GM18502 (cell line): Measurements from ENCODE around the gene GTF2IRD1.

Experiments used
- ATAC-seq: cut with Tn5 transposase; IDR thresholded peaks from one replicate; pipeline ENCODE4 v1.9.1; 2021; ENCODE audit warnings: mild to moderate bottlenecking; ENCODE audit not compliant: unreplicated experiment, poor library complexity

The GTF2IRD1 gene

DNA sequence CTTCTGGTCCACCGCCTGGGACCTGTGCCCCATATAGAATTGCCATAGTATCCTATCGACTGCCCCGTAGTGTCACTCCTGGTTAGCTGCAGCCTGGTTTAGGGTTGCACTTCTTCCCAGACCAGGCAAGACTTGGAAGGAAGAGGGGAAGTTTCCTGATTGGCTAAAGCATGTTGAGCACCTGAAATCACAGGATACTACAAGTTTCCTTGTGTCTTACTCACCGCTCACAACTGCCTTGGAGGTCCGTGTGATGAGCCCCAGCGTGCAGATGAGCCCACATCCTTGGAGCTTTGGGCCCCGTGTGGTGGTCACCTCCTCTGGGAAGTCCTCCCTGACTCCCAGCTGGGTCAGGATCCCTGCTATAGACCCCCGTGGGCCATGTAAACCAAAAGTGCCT is 129.9 kb downstream of the GTF2IRD1 start:
- no peak for ATAC-seq

DNA sequence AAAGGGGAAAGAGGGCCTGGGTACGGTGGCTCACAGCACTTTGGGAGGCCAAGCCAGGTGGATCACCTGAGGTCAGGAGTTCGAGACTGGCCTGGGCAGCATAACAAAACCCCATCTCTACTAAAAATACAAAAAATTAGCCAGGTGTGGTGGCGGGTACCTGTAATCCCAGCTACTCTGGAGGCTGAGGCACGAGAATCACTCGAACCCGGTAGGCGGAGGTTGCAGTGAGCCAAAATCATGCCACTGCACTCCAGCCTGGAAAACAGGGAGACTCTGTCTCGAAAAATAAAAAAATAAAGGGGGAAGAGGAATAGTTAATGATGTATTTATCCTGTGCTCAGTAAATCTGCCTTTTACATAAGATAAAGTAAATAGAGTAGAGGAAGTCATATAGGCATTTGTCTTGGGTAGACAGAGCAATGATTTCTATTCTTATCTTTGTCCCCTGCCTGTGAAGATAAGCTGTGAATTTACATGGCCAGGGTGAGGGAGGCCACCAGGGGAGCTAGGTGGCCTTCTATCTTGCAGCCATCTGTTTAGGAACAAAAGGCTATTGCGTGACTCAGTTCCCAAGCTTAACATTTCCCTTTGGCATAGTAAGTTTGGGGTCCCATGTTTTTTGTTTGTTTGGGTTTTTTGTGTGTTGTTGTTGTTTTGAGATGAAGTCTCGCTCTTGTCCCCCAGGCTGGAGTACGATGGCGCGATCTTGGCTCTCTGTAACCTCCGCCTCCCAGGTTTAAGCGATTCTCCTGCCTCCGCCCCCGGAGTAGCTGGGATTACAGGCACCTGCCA is 130.7 kb downstream of the GTF2IRD1 start:
- ATAC-seq, result no peak

DNA sequence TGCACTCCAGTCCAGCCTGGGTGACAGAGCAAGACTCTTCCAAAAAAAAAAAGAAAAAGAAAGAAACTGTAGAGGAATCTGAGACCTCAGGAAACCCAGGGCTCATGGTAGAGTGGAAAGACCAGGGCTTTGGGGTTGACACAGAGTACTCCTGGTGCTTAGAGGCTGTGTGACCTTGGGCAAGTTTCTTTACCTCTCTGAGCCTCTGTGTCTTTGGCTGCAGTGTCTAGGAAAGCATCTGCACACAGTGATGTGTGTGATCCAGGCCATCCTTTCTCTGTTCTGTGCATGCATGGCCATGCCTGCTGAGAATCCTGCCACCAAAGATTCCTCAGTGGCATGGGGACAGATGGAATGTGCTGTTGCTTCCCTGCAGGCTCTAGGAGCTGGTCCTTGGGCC is 132.1 kb downstream of the GTF2IRD1 start:
- ATAC-seq, result no peak

DNA sequence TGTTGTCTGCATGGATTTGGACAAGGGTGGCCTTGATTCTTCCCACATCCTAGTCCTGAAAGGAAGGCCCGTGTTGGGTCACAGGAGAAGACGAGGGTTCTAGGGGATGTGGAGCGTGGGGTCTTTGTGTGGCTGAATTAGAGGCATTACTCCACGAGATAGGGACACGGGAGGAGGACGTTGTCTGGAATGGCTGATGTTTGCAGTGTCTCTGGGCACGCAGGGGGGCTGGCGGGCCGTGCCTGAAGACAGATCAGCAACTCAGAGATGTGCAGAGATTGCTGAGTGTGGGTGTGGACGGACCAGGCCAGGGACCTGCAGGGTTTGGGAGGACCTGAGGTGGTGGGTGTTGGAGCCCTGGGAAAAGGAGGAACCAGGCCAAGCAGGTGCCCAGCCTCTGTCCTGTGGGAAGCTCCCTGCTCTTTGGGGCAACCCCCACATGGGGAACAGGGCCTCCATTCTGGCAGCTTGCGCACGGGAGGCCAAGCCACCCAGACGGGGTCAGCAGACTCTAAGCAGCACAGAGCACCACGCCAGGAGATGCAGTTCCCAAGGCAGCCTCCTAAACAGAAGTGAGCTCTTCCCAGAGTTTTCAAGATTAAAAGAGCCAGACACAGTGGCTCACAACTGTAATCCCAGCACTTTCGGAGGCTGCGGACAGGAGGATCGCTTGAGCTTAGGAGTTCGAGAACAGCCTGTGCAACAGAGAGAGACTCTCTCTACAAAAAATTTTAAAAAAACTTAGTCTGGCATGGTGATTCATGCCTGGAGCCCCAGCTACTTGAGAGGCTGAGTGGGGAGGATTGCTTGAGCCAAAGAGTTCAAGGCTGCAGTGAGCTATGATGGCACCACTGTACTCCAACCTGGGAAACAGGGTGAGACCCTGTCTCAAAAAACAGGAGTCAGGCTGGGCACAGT is 132.8 kb downstream of the GTF2IRD1 start:
- no peak for ATAC-seq

DNA sequence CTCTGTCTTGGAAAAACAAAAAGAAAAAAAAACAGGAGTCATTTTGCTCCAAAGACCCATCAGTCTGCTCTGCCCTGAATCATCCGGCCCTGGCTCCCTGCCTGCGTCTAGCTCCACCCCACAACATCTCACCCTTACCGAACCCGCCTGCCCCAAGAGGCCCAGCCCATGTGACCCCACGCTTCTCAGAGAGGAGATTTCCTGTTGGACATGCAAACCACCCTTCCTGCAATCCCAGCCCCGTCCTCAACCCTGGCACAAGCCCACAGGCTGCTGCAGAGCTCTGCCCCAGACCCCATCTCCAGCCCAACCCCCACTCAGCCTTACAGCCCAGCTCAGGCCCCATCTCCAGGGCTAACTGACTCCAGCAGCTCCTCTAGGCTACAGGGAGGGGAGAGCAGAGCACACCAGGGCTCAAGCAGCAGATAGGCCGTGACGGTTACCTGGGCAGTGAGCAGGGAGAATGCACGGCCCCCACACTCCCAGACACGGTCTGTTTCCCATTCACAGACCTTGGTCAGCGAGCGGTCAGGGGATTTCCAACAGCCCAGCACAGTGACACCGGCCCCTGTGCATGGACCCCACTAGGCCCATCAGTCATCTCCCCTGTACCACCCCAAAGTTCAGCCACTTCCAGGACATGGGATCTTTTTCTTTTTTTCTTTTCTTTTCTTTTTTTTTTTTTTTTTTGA is 133.9 kb downstream of the GTF2IRD1 start:
- peak; percentile 84 for ATAC-seq

DNA sequence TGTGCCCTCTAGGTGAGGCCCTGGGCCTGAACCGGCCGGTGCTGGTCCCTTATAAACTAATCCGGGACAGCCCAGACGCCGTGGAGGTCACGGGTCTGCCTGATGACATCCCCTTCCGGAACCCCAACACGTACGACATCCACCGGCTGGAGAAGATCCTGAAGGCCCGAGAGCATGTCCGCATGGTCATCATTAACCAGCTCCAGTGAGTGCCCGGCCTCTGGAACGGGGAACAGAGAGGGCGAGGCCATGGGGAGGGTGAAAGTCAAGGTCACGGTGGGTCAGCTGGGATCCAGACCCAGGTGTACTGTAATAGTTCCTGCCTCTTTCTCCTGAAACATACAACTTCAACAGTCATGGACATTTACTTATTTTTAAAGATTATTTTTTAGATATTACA is 137.1 kb downstream of the GTF2IRD1 start:
- ATAC-seq, result no peak

DNA sequence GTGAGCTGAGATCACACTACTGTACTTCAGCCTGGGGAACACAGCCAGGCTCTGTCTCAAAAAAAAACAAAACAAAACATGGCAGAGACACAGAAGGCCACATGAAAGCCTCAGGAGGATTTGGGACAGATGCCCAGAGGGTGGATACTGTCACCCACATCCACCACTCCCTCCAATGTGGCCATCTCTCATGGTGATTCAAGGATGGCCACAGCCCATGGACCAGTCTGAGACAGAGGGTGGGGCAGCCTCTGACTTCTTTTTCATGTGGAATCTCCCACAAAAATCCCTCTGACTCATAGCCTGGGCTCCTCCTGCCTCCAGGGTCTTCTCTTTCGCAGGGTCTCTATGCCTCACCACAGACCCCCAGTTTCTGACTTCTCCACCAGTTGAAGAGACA is 144.9 kb downstream of the GTF2IRD1 start:
- peak; percentile 30 for ATAC-seq

DNA sequence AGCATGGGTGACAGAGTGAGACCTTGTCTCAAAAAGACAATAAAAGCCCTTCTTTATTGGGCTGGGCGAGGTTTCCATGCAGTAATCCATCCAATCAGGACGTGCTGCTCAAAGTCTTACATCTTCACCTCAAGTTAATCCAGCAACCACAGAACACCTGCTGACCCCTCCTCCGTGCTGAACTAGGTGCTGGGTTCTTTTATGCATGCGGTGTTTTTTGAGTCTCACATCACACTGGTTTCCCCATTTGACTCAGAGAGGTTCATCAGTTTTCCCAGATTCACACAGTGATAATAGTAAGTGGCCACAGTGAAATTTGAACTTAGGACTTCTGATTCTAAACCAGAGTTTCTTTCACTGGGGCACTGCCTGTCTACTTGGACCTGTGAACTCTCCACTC is 145.5 kb downstream of the GTF2IRD1 start:
- peak; percentile 62 for ATAC-seq

DNA sequence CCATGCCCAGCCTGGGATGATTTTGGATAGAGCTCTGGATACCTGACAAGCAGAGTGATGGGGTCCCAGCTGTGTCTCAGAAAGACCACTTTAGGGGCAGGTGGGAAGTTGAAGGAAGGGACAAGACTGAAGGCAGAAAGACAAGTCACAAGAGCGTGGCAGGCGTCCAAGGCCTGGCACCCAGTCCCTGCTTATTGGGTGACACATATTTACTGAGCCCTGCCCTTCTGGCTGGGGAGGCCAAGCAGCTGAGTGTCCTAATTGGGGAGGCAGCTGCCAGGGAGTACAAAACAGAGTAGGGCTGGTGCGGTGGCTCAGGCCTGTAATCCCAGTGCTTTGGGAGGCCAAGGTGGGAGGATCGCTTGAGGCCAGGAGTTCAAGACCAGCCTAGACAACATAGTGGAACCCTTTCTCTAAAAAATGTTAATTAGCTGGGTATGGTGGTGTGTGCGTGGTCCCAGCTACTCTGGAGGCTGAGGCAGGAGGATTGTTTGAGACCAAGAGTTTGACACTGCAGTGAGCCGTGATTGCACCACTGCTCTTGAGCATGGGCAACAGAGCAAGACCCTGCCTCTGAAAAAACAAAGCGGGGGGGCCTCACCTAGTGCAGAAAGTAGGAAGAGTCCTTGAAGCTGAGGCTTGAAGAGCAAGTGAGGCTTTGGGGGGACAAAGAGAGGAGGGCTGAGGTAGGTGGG is 150.8 kb downstream of the GTF2IRD1 start:
- no peak for ATAC-seq

DNA sequence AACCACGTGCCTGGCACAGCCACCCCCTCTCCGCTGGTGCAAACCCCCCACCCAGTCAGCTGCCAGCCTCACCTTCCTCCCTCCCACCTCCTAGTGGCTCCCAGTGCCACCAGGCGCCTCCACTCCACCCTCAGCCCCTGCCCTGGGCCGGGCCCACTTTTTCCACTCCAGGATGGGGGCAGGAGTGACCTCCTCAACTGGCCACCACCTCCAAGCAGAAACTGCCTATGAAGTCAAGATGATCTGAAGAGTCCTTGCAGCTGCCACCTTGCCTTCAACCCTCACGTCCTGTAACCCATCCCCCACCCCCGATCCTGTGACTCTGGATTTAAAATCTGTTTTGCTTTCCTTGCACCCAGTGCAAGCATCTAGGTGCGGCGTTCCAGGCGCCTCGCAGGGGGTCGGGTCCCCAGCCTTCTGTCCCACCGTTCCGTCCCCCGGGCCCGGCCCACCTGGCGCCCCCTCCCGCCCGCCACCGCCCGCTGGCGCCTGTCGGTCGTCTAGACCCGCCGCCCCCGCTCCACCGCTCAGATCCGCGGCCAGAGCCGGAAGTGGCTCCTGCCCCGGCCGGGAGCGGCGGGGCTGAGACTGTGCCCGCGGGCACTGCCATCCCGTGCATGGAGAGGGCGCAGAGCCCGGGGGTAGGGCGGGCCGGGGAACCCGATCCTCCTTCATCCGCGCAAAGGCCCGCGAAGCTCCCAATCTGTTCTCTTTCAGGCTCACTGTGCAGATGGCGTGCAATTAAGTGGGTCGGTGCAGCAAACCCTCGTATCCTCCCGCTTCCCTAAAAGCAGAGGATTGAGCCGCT is 152.6 kb downstream of the GTF2IRD1 start:
- ATAC-seq, result peak; percentile 63

DNA sequence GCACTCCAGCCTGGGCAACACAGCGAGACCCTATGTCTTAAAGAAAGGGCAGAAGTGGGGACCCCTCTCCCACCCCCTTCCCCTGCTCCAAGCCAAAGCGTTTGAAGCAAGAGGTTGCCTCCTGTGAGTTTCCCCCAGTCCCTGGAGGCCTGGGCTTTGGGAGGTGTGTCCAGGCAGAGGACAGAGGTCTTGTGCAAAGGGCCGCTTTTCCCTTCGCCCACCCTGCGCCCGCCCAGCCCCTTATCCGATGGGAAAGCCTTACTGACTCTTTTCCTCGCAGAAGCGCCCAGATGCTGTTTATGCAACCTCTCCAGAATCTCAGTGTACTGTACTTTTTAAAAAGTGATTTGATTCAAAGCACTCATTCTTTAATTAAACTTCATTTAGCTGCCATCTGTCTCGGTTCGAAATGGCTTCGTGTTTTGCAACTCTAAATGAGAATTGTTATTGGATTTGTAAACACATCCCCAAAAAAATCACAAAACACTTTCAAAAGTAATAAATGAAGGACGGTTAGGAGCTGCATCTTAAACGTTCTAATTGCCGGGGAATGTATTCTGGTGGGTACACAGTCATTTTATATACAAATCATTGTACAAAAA is 153.3 kb downstream of the GTF2IRD1 start:
- ATAC-seq, result no peak

DNA sequence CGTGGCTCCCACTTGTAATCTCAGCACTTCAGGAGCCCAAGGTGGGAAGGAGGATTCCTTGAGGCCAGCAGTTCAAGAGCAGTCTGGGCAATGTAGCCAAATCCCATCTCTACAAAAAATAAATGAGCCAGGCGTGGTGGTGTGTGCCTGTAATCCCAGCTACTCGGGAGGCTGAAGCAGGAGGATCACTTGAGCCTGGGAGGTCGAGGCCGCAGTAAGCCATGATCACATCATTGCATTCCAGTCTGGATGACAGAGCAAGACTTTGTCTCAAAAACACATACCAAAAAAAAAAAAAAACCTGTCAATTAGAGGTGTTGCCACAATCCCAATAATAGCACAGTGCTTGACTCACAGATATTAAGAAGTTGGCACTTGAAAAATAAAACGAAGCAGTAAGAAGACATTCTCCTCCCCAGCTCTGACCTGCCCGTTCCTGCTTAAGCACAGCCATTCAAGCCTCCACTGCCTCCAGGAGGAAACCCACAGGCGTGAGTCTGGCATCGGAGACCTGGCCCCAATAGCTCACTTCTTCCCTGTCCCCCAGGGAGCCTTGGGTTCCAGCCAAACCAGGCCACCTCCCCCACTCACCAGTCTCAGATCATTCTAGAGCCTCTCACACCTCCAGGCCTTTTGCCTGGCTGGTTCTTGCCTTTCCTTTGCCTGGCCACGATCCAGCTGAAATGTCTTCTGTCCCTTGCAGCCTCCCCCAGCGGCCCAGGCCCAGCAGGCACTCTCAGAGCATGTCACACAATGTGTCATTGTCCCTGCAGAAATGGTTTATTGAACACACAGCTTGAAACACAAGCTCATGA is 158.5 kb downstream of the GTF2IRD1 start:
- ATAC-seq, result no peak

DNA sequence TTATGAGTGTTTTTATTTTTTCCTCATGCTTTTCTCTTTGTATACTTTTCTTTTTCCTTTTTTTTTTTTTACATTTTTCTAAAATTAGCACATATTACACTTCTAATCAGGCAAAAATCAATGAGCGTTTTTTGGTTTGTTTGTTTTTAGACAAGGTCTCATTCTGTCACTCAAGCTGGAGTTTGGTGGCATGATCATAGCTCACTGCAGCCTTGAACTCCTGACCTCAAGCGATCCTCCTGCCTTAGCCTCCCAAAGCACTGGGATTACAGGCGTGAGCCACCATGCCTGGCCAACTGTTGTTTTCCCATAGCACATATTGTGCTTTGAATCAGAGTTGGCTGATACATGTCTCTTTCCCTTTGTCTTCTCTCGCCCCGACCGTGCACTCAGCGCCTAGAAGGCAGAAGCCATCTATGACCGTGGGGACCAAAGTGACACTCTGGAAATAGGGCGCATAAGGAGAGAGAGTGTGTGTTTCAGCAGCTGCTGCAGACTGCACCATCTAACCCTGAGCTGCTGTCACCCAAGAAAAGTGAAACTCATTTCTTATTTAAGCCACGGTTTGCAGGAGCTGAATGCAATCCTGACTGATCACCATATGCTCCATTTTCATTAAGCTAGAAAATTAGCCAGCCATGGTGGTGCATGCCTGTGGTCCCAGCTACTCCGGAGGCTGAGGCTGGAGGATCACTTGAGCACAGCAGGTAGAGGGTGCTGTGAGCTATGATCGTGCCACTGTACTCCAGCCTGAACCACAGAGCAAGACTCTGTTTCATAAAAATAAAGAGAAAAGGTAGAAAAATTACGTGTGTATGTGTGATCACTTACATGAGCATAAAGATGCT is 162.5 kb downstream of the GTF2IRD1 start:
- no peak for ATAC-seq

DNA sequence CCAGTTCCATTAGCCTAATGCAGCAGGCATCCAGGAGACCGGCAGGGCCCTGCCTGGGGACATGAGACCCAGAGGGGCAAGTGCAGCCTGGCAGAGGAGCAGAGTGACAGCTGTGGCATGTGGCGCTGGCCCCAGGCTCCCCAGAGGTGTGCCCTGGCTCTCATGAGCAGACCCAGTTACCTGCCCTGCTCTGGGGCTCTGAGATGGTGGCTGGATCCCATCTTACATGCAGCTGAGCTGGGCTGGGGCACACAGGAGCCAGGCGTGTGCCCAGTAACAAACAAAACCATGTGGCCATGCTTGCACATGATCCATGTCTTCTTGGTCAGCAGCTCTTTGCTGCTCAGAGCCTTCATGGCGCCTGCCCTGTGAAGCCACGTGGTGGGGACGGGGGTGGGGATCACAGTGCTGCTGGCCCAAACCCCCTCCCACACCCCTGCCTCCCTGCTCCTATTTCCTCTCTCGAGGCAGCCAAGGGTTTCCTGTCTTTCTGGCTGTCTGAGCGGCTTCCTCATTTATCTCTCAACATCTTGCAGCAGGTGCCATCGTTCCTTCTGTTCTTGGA is 163.6 kb downstream of the GTF2IRD1 start:
- no peak for ATAC-seq

DNA sequence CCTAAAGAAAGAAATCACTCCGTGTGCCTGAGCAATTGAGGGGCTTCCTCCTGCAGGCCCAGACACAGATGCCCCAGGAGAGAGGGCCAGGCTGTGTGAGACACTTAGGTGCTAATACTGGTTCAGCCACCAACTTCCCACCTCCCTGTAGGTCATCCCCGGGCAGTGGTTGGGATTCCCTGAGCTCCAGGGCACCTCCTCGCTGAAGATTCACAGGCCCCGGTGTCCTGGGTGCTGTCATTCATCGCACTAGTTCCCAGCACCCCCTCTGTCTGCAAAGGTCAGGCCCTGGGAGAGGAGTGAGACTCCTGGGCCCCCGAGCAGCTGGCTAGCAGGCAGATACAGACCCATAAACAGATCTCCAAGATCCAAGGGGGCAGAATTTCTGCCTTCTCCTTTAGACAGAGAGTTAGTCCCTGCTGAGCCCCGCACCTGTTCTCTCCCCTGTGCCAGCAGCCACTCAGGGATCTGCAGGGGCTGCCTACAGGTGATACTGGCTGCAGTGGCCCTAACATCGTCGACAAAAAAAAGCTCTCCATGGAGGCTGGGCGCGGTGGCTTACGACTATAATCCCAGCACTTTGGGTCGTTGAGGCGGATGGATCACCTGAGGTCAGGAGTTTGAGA is 165.6 kb downstream of the GTF2IRD1 start:
- ATAC-seq, result no peak

DNA sequence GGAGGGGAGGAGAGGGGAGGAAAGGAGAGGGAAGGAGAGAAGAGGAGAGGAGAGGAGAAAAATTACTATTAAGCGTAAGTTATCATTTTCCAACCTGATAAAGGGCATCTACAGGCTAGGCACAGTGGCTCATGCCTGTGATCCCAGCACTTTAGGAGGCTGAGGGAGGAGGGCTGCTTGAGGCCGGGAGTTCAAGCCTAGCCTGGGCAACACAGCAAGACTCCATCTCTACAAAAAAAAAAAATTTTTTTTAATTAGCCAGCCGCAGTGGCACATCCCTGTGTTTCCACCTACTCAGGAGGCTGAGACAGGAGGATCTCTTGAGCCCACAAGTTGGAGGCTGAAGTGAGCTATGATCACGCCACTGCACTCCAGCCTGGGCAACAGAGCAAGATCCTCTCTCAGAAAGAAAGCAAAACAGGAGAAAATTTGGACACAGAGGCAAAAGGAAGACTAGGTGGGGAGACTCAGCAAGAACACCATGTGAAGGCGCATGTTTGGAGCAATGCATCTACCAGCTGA is 168.6 kb downstream of the GTF2IRD1 start:
- ATAC-seq, result no peak
